Glomerular endothelial cell (primary cell): Measurements from ENCODE around the gene SMC1B. TPM values are rescaled to one million over a fixed set of nuclear protein-coding genes. Genes with fewer than 3 reads are reported as not detected.
"Not testable (repeated sequence)": the region's sequence is repeated elsewhere in the genome, so short reads cannot be mapped to it uniquely, and the experiment has no call there.

ENCODE experiments used
- DNase-seq: peaks from one replicate; pipeline ENCODE4 v3.0.0-alpha.2; 2011; ENCODE audit warnings: low read depth, low spot score; ENCODE audit errors: extremely low read depth
- total RNA-seq: library from RNA; depleted of rRNA; stranded (reverse); fragments of >200 nt; gene quantifications from 2 replicates; pipeline ENCODE4 v1.2.3, GENCODE V29; 2015

The SMC1B gene
- total RNA-seq, 1 donor from 2014 or later, result not detected

- DNase-seq, result no peak
Measured at GRCh38 chr22:45421349-45422055, 8.1 kb upstream of the SMC1B start.

GRCh38 chr22:45420539-45420938, 7.1 kb upstream of the SMC1B start:
- DNase-seq, result no peak

- DNase-seq, result no peak
Measured at GRCh38 chr22:45420011-45420410, 6.6 kb upstream of the SMC1B start.

GRCh38 chr22:45418770-45419138, 5.4 kb upstream of the SMC1B start:
- no peak for DNase-seq

- no peak for DNase-seq
Measured at GRCh38 chr22:45418056-45418769, 4.8 kb upstream of the SMC1B start.

- DNase-seq, result no peak
Measured at GRCh38 chr22:45413013-45413367, 409 bp downstream of the SMC1B start.

GRCh38 chr22:45407793-45408192, 5.6 kb downstream of the SMC1B start:
- no peak for DNase-seq

- no peak for DNase-seq
Measured at GRCh38 chr22:45402466-45402985, 10.9 kb downstream of the SMC1B start.

- DNase-seq, result no peak
Measured at GRCh38 chr22:45399712-45400445, 13.5 kb downstream of the SMC1B start.

- no peak for DNase-seq
Measured at GRCh38 chr22:45398214-45398613, 15.2 kb downstream of the SMC1B start.

- DNase-seq, result no peak
Measured at GRCh38 chr22:45397806-45398205, 15.6 kb downstream of the SMC1B start.

- DNase-seq, result no peak
Measured at GRCh38 chr22:45389546-45389945, 23.9 kb downstream of the SMC1B start.

- DNase-seq, result no peak
Measured at GRCh38 chr22:45381348-45381747, 32.1 kb downstream of the SMC1B start.

GRCh38 chr22:45376703-45377102, 36.7 kb downstream of the SMC1B start:
- no peak for DNase-seq

- no peak for DNase-seq
Measured at GRCh38 chr22:45376009-45376408, 37.4 kb downstream of the SMC1B start.

- DNase-seq, result not testable (repeated sequence)
Measured at GRCh38 chr22:45373592-45373991, 39.8 kb downstream of the SMC1B start.

GRCh38 chr22:45366713-45367112, 46.7 kb downstream of the SMC1B start:
- DNase-seq, result no peak

GRCh38 chr22:45359627-45360026, 53.8 kb downstream of the SMC1B start:
- DNase-seq, result no peak

GRCh38 chr22:45358127-45358526, 55.3 kb downstream of the SMC1B start:
- DNase-seq, result no peak

GRCh38 chr22:45357490-45357889, 55.9 kb downstream of the SMC1B start:
- no peak for DNase-seq

- no peak for DNase-seq
Measured at GRCh38 chr22:45353786-45354185, 59.6 kb downstream of the SMC1B start.

- DNase-seq, result not testable (repeated sequence)
Measured at GRCh38 chr22:45352757-45353156, 60.6 kb downstream of the SMC1B start.
